Thyroid gland (tissue), 4 donors: ENCODE measurements around the gene ACSF3. TPM values are rescaled to one million over a fixed set of nuclear protein-coding genes. Genes with fewer than 3 reads are reported as not detected.
A peak's percentile ranks its signal among the peaks of the same experiment; 100 is the strongest.

ENCODE experiments used
- DNase-seq, 2 donors: peaks; one replicate each; pipeline ENCODE4 v3.0.0-alpha.2; 2019
- H3K27ac ChIP-seq, 3 donors: fragments of 200-600 bp; sonication (generic); 1 replicate in 2 of 3; 2 replicates in 1 of 3; pipeline ENCODE4 v1.5.1; 2016 to 2019; ENCODE audit warnings: mild to moderate bottlenecking in 1 of 3, moderate library complexity in 1 of 3
- H3K27me3 ChIP-seq: fragments of 200-600 bp; sonication (generic); one replicate; pipeline ENCODE4 v1.5.1; 2019
- H3K36me3 ChIP-seq, 2 donors: fragments of 200-600 bp; sonication (generic); one replicate each; pipeline ENCODE4 v1.5.1; 2016 to 2019
- H3K4me1 ChIP-seq, 2 donors: fragments of 200-600 bp; sonication (generic); one replicate each; pipeline ENCODE4 v1.5.1; 2017 to 2019
- H3K4me3 ChIP-seq, 3 donors: fragments of 200-600 bp; sonication (generic); replicated peaks in 1 of 3; 1 replicate in 2 of 3; 2 replicates in 1 of 3; pipeline ENCODE4 v1.5.1; 2016; ENCODE audit warnings: mild to moderate bottlenecking in 1 of 3
- H3K9me3 ChIP-seq: fragments of 200-600 bp; sonication (generic); one replicate; pipeline ENCODE4 v1.5.1; 2017
- POLR2A ChIP-seq, 2 donors: fragments of 450-650 bp; IDR thresholded peaks; one replicate each; pipeline ENCODE4 v1.6.1; 2017; ENCODE audit warnings: antibody characterized with exemption in 2 of 2, mild to moderate bottlenecking in 2 of 2, moderate library complexity in 1 of 2
- WGBS, 2 donors: methylation state at CpG; one replicate each; pipeline ENCODE4 v1.1.5; 2017; 5-methylcytosine and 5-hydroxymethylcytosine counted together
- intact Hi-C: fragments of 100-400 bp; cut with DNase I; formaldehyde crosslinking; loops from one replicate; pipeline ENCODE4 v1.15.1; 2023
- total RNA-seq, 4 donors: library from RNA; depleted of rRNA; stranded (reverse); fragments of >200 nt; gene quantifications; one replicate each; pipeline ENCODE4 v1.2.3, GENCODE V29; 2016
- TF ChIP-seq, protein P1 (sequence below), 6 experiments: fragments of 200-600 bp in 3 of 6; fragments of 450-650 bp in 3 of 6; sonication (generic) in 3 of 6; IDR thresholded peaks; one replicate each; pipeline ENCODE4 v1.5.1; 2016 to 2019; ENCODE audit warnings: antibody characterized with exemption in 6 of 6, mild to moderate bottlenecking in 2 of 6, inconsistent platforms in 1 of 6, moderate library complexity in 1 of 6

Gene ACSF3
- total RNA-seq, 4 donors from 2014 or later = 30.1 to 51.2 (median 33.4) TPM

GRCh38 chr16:89102041-89102471, 8.4 kb downstream of the ACSF3 start:
- H3K27ac ChIP-seq = no peak overlapping the region
- H3K9me3 ChIP-seq = no peaks in the 10 kb centered on the region
- TF ChIP-seq, protein P1, sequence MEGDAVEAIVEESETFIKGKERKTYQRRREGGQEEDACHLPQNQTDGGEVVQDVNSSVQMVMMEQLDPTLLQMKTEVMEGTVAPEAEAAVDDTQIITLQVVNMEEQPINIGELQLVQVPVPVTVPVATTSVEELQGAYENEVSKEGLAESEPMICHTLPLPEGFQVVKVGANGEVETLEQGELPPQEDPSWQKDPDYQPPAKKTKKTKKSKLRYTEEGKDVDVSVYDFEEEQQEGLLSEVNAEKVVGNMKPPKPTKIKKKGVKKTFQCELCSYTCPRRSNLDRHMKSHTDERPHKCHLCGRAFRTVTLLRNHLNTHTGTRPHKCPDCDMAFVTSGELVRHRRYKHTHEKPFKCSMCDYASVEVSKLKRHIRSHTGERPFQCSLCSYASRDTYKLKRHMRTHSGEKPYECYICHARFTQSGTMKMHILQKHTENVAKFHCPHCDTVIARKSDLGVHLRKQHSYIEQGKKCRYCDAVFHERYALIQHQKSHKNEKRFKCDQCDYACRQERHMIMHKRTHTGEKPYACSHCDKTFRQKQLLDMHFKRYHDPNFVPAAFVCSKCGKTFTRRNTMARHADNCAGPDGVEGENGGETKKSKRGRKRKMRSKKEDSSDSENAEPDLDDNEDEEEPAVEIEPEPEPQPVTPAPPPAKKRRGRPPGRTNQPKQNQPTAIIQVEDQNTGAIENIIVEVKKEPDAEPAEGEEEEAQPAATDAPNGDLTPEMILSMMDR (IDR thresholded peaks at IDR 0.05) = no peak
- no peak for TF ChIP-seq POLR2A (IDR thresholded peaks at IDR 0.05)
- H3K4me3 ChIP-seq = no peak overlapping the region
- intact Hi-C loops = no loop called here
- H3K27me3 ChIP-seq = no peaks in the 10 kb centered on the region
- peak; percentile 68 to 73 for DNase-seq
- peaks cover 13 to 15% of the 10 kb centered on the region in 2 donors for H3K4me1 ChIP-seq
- WGBS, 2 donors = 70 to 74% methylated on average over 2 to 14 of the region's 14 CpGs
- H3K36me3 ChIP-seq = peaks cover 30 to 42% of the 10 kb centered on the region in 2 donors

DNA sequence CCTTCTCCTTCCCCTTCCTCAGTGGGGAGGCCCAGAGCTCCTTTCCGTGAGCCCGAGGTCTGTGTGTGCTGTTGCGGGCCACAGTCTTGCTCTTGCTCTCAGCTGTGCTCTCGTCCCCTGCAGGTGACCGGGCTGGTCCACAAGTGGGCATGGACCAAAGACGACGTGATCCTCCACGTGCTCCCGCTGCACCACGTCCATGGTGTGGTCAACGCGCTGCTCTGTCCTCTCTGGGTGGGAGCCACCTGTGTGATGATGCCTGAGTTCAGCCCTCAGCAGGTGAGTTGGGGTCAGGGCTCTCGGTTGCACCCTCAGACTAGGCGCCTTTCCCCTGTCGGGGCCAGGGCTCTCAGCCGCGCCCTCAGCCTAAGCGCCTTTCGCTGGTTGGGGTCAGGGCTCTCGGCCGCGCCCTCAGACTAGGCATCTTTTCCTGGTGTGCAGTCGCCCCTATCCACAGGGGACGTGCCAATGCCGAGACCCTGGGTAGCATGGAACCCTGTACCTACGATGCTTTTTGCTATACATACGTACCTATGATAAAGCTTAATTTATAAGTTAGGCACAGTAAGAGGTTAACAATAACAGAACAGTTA, 8.9 kb downstream of the ACSF3 start:
- intact Hi-C loops = no loop called here
- H3K27ac ChIP-seq = no peak overlapping the region
- TF ChIP-seq POLR2A (IDR thresholded peaks at IDR 0.05) = no peak
- TF ChIP-seq, protein P1 (IDR thresholded peaks at IDR 0.05) = no peak
- H3K36me3 ChIP-seq = peaks cover 31 to 42% of the 10 kb centered on the region in 2 donors
- no peak overlapping the region for H3K4me3 ChIP-seq
- 94 to 95% methylated on average over 21 to 27 of the region's 27 CpGs for WGBS, 2 donors
- no peaks in the 10 kb centered on the region for H3K9me3 ChIP-seq
- no peaks in the 10 kb centered on the region for H3K27me3 ChIP-seq
- H3K4me1 ChIP-seq = peaks cover 10% of the 10 kb centered on the region in 2 donors
- no peak for DNase-seq

DNA sequence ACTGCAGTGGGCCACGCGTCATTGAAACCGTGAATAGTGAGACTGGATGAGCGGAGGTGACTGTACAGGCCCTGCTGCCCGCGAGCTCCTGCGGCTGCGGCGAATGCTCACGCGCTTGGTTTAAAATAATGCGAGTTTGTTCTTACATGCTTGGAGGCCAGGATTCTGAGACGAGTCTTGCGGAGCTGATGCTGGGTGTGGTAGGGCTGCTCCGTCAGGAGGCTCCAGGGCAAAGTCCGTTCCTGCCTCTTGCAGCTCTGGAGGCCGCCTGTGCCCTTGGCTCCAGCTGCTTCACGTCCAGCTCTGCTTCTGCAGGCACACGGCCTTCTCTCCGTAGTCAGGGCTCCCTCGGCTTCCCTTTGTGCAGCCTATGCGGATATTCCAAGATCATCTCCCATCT, 9.5 kb downstream of the ACSF3 start:
- no peak for DNase-seq
- Histone ChIP-seq H3K4me3 (no peak overlapping the region), H3K27ac (no peak overlapping the region), H3K9me3 (no peaks in the 10 kb centered on the region), H3K27me3 (no peaks in the 10 kb centered on the region), H3K4me1 (peaks cover 5% of the 10 kb centered on the region in 2 donors), H3K36me3 (peaks cover 33 to 42% of the 10 kb centered on the region in 2 donors)
- TF ChIP-seq POLR2A (IDR thresholded peaks at IDR 0.05) = no peak
- TF ChIP-seq, protein P1 (IDR thresholded peaks at IDR 0.05) = no peak
- intact Hi-C loops = no loop called here
- WGBS, 2 donors = 95 to 98% methylated on average over 22 of the region's 22 CpGs

DNA sequence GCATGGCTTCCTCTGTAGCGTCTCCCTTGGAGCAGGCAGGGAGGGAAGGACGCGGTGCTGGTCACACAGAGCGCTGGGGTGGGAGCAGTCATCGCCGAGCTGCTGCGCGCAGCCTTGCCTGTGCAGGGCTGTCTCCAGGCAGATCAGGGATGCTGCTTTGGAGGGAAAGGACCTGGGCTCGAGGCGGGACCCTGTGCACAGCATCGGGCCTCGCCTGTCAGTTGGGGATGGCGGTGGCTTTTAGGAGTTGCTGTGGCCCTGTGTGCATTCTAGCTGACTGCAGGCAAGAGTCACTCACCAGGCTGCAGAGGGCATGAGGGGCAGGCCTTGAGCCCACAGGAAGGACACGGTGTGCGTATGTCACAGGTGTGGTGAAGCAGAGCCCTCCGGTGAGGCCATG, 10.1 kb downstream of the ACSF3 start:
- intact Hi-C loops = no loop called here
- Histone ChIP-seq H3K9me3 (no peaks in the 10 kb centered on the region), H3K4me3 (no peak overlapping the region), H3K27ac (no peak overlapping the region), H3K27me3 (no peaks in the 10 kb centered on the region), H3K4me1 (no peaks in the 10 kb centered on the region), H3K36me3 (peaks cover 33 to 42% of the 10 kb centered on the region in 2 donors)
- no peak for DNase-seq
- no peak for TF ChIP-seq POLR2A (IDR thresholded peaks at IDR 0.05)
- TF ChIP-seq, protein P1 (IDR thresholded peaks at IDR 0.05) = no peak
- 73 to 92% methylated on average over 16 of the region's 16 CpGs for WGBS, 2 donors

DNA sequence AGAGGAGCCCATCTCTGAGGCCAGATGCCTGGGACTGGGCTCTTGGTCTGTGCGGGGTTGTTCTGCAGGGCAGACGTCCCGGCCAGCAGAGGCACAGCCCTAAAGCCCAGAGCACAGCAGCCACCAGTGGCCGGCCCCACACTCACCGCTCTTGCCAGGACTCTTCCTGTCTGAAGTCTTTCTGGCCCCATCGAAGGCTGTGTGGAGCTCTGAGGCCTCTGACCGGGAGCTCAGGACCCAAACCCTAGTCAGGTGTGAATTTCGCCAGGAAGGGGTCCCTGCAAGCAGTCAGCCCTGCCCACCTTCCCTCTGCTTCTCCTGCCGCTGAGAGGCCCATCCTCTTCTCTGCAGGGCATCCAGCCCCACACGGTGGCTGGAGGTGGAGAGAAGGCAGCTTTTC, 10.7 kb downstream of the ACSF3 start:
- 62 to 77% methylated on average over 8 to 9 of the region's 10 CpGs for WGBS, 2 donors
- Histone ChIP-seq H3K36me3 (peaks cover 33 to 42% of the 10 kb centered on the region in 2 donors), H3K9me3 (no peaks in the 10 kb centered on the region), H3K4me1 (no peaks in the 10 kb centered on the region), H3K27ac (peak overlapping the region in 1 of 3 donors; percentile 45), H3K4me3 (no peak overlapping the region), H3K27me3 (no peaks in the 10 kb centered on the region)
- TF ChIP-seq, protein P1 (IDR thresholded peaks at IDR 0.05) = no peak
- no peak for DNase-seq
- intact Hi-C loops = no loop called here
